ENCODE results near the gene STAT5B.

DNA sequence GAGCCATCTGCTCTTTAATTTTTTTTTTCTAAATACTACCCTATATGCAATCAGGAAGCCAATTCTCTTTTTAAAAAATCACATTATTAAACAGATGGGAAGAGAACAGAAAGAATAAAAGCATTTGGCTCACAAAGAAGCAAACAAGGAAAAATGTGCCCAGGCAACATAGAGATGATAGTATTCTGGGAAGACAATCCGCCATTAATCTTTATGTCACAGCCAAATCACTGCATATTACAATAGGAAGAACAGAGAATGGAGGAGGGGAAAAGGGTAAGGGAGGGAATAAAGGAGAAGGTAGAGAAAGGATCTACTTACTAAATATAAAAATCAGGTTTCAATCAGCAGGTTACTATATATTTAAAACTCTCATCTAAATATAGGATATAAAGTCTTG lies 34.3 kb downstream of the STAT5B start:
- TF ChIP-seq CTCF (IDR thresholded peaks at IDR 0.05; ENCODE audit: low read length) (no peak), EZH2 (optimal IDR thresholded peaks at IDR 0.05; ENCODE audit: low read depth, low read length) (no peak), EZH2phosphoT487 (IDR thresholded peaks at IDR 0.05; ENCODE audit: low read length) (no peak)

All from MM.1S (cell line).